Mesendoderm (in vitro differentiated cells): ENCODE measurements around the gene CRABP2.
A peak's percentile ranks its signal among the peaks of the same experiment; 100 is the strongest.

Experiments used
- DNase-seq: peaks from one replicate; pipeline ENCODE4 v3.0.0; 2013
- H2AK5ac ChIP-seq: 2 replicates; pipeline ENCODE4 v1.6.1; 2013; ENCODE audit warnings: low read length, inconsistent platforms
- H2BK120ac ChIP-seq: 2 replicates; pipeline ENCODE4 v1.6.1; 2013; ENCODE audit warnings: low read depth, mild to moderate bottlenecking, low read length, moderate library complexity, mixed read lengths
- H2BK15ac ChIP-seq: replicated peaks from 2 replicates; pipeline ENCODE4 v1.6.1; 2013; ENCODE audit warnings: low read depth, mild to moderate bottlenecking, moderate library complexity
- H2BK5ac ChIP-seq: 2 replicates; pipeline ENCODE4 v1.6.1; 2013; ENCODE audit warnings: low read length, inconsistent platforms
- H3K18ac ChIP-seq: 2 replicates; pipeline ENCODE4 v1.6.1; 2013; ENCODE audit warnings: mild to moderate bottlenecking, low read length, mixed read lengths
- H3K23ac ChIP-seq: one replicate; pipeline ENCODE4 v1.6.1; 2013; ENCODE audit warnings: low read length
- H3K27ac ChIP-seq: 2 replicates; pipeline ENCODE4 v1.5.1; 2013; ENCODE audit warnings: low read depth, mild to moderate bottlenecking, inconsistent platforms, low read length, moderate library complexity
- H3K27me3 ChIP-seq: 2 replicates; pipeline ENCODE4 v1.6.1; 2013; ENCODE audit warnings: low read length, control low read depth, mild to moderate bottlenecking, inconsistent platforms; ENCODE audit not compliant: insufficient read depth, poor library complexity
- H3K36me3 ChIP-seq: 2 replicates; pipeline ENCODE4 v1.6.1; 2013; ENCODE audit warnings: low read length, inconsistent platforms; ENCODE audit not compliant: control insufficient read depth, insufficient read depth
- H3K4ac ChIP-seq: one replicate; pipeline ENCODE4 v1.6.1; 2013; ENCODE audit warnings: low read depth, mild to moderate bottlenecking, low read length, moderate library complexity
- H3K4me1 ChIP-seq: 2 replicates; pipeline ENCODE4 v1.6.1; 2013; ENCODE audit warnings: low read depth, low read length, inconsistent platforms; ENCODE audit not compliant: control insufficient read depth
- H3K4me2 ChIP-seq: 2 replicates; pipeline ENCODE4 v1.6.1; 2013; ENCODE audit warnings: low read length
- H3K4me3 ChIP-seq: 2 replicates; pipeline ENCODE4 v1.5.1; 2013; ENCODE audit warnings: mild to moderate bottlenecking, low read length
- H3K56ac ChIP-seq: one replicate; pipeline ENCODE4 v1.6.1; 2013; ENCODE audit warnings: low read length
- H3K79me1 ChIP-seq: 2 replicates; pipeline ENCODE4 v1.6.1; 2013; ENCODE audit warnings: low read length, inconsistent platforms
- H3K79me2 ChIP-seq: 2 replicates; pipeline ENCODE4 v1.6.1; 2013; ENCODE audit warnings: mild to moderate bottlenecking, low read length; ENCODE audit not compliant: control insufficient read depth, insufficient read depth
- H3K9ac ChIP-seq: 2 replicates; pipeline ENCODE4 v1.6.1; 2013; ENCODE audit warnings: low read length, inconsistent platforms
- H4K5ac ChIP-seq: one replicate; pipeline ENCODE4 v1.6.1; 2013; ENCODE audit warnings: low read length
- H4K8ac ChIP-seq: one replicate; pipeline ENCODE4 v1.6.1; 2013; ENCODE audit warnings: low read depth, mild to moderate bottlenecking, control low read depth, low read length, moderate library complexity
- WGBS: extraction: QIAGEN DNeasy Blood & Tissue Kit; methylation state at CpG from one replicate; pipeline ENCODE4 v1.1.7; 2013; ENCODE audit warnings: low lambda C conversion rate, missing lambda C conversion rate; ENCODE audit not compliant: insufficient coverage; ENCODE audit errors: extremely low coverage; 5-methylcytosine and 5-hydroxymethylcytosine counted together

Gene CRABP2

GRCh38 chr1:156669794-156670193 lies 35.6 kb downstream of the CRABP2 start:
- Histone ChIP-seq H3K79me1 (peaks cover 10% of the 10 kb centered on the region), H3K27me3 (no peaks in the 10 kb centered on the region), H2AK5ac (no peak overlapping the region), H3K27ac (peak overlapping the region; percentile 76), H3K4me1 (peaks cover 20% of the 10 kb centered on the region), H3K18ac (no peak overlapping the region), H3K56ac (no peak overlapping the region), H3K4me3 (no peak overlapping the region), H2BK120ac (no peak overlapping the region), H3K9ac (peak overlapping the region; percentile 25), H2BK5ac (no peak overlapping the region), H3K23ac (no peak overlapping the region), H3K4ac (no peak overlapping the region), H3K79me2 (peaks cover 11% of the 10 kb centered on the region), H3K36me3 (peaks cover 7% of the 10 kb centered on the region), H4K5ac (no peak overlapping the region), H2BK15ac (no peak overlapping the region), H4K8ac (no peak overlapping the region), H3K4me2 (no peak overlapping the region)
- WGBS, result no CpG with 5 or more reads among the region's 5 CpGs
- DNase-seq, result no peak

- H3K79me1 ChIP-seq, result peaks cover 6% of the 10 kb centered on the region
- no peak overlapping the region for H2BK15ac ChIP-seq
- peak overlapping the region; percentile 21 for H2BK5ac ChIP-seq
- no peak overlapping the region for H4K8ac ChIP-seq
- no CpG with 5 or more reads among the region's 17 CpGs for WGBS
- H3K27ac ChIP-seq, result peak overlapping the region; percentile 76
- no peak overlapping the region for H4K5ac ChIP-seq
- H3K4ac ChIP-seq, result no peak overlapping the region
- peak; percentile 96 for DNase-seq
- H2BK120ac ChIP-seq, result no peak overlapping the region
- H3K4me3 ChIP-seq, result no peak overlapping the region
- H3K4me1 ChIP-seq, result peaks cover 21% of the 10 kb centered on the region
- no peak overlapping the region for H3K23ac ChIP-seq
- H3K36me3 ChIP-seq, result peaks cover 7% of the 10 kb centered on the region
- H3K56ac ChIP-seq, result peak overlapping the region; percentile 39
- H2AK5ac ChIP-seq, result no peak overlapping the region
- peaks cover 4% of the 10 kb centered on the region for H3K79me2 ChIP-seq
- H3K27me3 ChIP-seq, result no peaks in the 10 kb centered on the region
- H3K18ac ChIP-seq, result no peak overlapping the region
- H3K4me2 ChIP-seq, result no peak overlapping the region
- H3K9ac ChIP-seq, result peak overlapping the region; percentile 56
Observed at GRCh38 chr1:156668801-156669637, 36.4 kb downstream of the CRABP2 start.

- Histone ChIP-seq H4K8ac (no peak overlapping the region), H3K18ac (no peak overlapping the region), H2AK5ac (peak overlapping the region; percentile 61), H2BK5ac (peak overlapping the region; percentile 47), H3K23ac (peak overlapping the region; percentile 86), H3K56ac (peak overlapping the region; percentile 84), H2BK120ac (no peak overlapping the region), H2BK15ac (no peak overlapping the region), H3K4me2 (no peak overlapping the region), H3K36me3 (peaks cover 7% of the 10 kb centered on the region), H4K5ac (no peak overlapping the region), H3K27ac (peak overlapping the region; percentile 58), H3K9ac (peak overlapping the region; percentile 58), H3K27me3 (no peaks in the 10 kb centered on the region), H3K4ac (no peak overlapping the region), H3K4me1 (peaks cover 25% of the 10 kb centered on the region), H3K4me3 (no peak overlapping the region), H3K79me1 (peaks cover 6% of the 10 kb centered on the region), H3K79me2 (peaks cover 2% of the 10 kb centered on the region)
- DNase-seq, result peak; percentile 95
- no CpG with 5 or more reads among the region's 9 CpGs for WGBS
Observed at GRCh38 chr1:156667968-156668709, 37.2 kb downstream of the CRABP2 start.

GRCh38 chr1:156667610-156667967 lies 37.8 kb downstream of the CRABP2 start:
- peak overlapping the region; percentile 84 for H3K56ac ChIP-seq
- peak overlapping the region; percentile 58 for H3K27ac ChIP-seq
- H3K18ac ChIP-seq, result no peak overlapping the region
- whole genome bisulfite sequencing, result no CpG with 5 or more reads among the region's 5 CpGs
- no peak overlapping the region for H3K4me3 ChIP-seq
- no peak overlapping the region for H3K4me2 ChIP-seq
- H3K79me1 ChIP-seq, result peaks cover 5% of the 10 kb centered on the region
- no peak for DNase-seq
- peaks cover 25% of the 10 kb centered on the region for H3K4me1 ChIP-seq
- H3K9ac ChIP-seq, result peak overlapping the region; percentile 58
- H4K8ac ChIP-seq, result no peak overlapping the region
- H3K27me3 ChIP-seq, result no peaks in the 10 kb centered on the region
- H3K36me3 ChIP-seq, result peaks cover 3% of the 10 kb centered on the region
- H3K4ac ChIP-seq, result no peak overlapping the region
- peak overlapping the region; percentile 61 for H2AK5ac ChIP-seq
- H2BK15ac ChIP-seq, result no peak overlapping the region
- H2BK120ac ChIP-seq, result no peak overlapping the region
- peak overlapping the region; percentile 86 for H3K23ac ChIP-seq
- peak overlapping the region; percentile 47 for H2BK5ac ChIP-seq
- H3K79me2 ChIP-seq, result no peaks in the 10 kb centered on the region
- H4K5ac ChIP-seq, result no peak overlapping the region

- H3K23ac ChIP-seq, result no peak overlapping the region
- H3K36me3 ChIP-seq, result peaks cover 2% of the 10 kb centered on the region
- DNase-seq, result peak; percentile 77
- H2BK120ac ChIP-seq, result no peak overlapping the region
- no peak overlapping the region for H3K18ac ChIP-seq
- peaks cover 27% of the 10 kb centered on the region for H3K4me1 ChIP-seq
- peak overlapping the region; percentile 58 for H3K27ac ChIP-seq
- no peaks in the 10 kb centered on the region for H3K79me2 ChIP-seq
- peaks cover 4% of the 10 kb centered on the region for H3K79me1 ChIP-seq
- H3K4me2 ChIP-seq, result no peak overlapping the region
- H2BK15ac ChIP-seq, result no peak overlapping the region
- no peaks in the 10 kb centered on the region for H3K27me3 ChIP-seq
- WGBS, result no CpG with 5 or more reads among the region's 9 CpGs
- no peak overlapping the region for H2BK5ac ChIP-seq
- H3K4ac ChIP-seq, result peak overlapping the region; percentile 40
- no peak overlapping the region for H2AK5ac ChIP-seq
- H3K56ac ChIP-seq, result peak overlapping the region; percentile 84
- H4K5ac ChIP-seq, result no peak overlapping the region
- peak overlapping the region; percentile 58 for H3K9ac ChIP-seq
- no peak overlapping the region for H4K8ac ChIP-seq
- H3K4me3 ChIP-seq, result no peak overlapping the region
Observed at GRCh38 chr1:156666862-156667609, 38.3 kb downstream of the CRABP2 start.
